Peyer's patch (tissue), 4 donors: Measurements from ENCODE around the gene FNDC3B. TPM values are rescaled to one million over a fixed set of nuclear protein-coding genes. Genes with fewer than 3 reads are reported as not detected.

Experiments used
- DNase-seq, 3 donors: peaks; one replicate each; pipeline ENCODE4 v3.0.0-alpha.2; 2017 to 2019
- H3K27ac ChIP-seq, 4 donors: fragments of 200-600 bp; sonication (generic); one replicate each; pipeline ENCODE4 v1.5.1; 2016 to 2019
- H3K27me3 ChIP-seq, 2 donors: fragments of 200-600 bp; sonication (generic); one replicate each; pipeline ENCODE4 v1.5.1; 2019
- H3K36me3 ChIP-seq, 3 donors: fragments of 200-600 bp; sonication (generic); one replicate each; pipeline ENCODE4 v1.5.1; 2016 to 2019
- H3K4me1 ChIP-seq, 4 donors: fragments of 200-600 bp; sonication (generic); one replicate each; pipeline ENCODE4 v1.5.1; 2016 to 2019
- H3K4me3 ChIP-seq, 4 donors: fragments of 200-600 bp; sonication (generic); 1 replicate in 3 of 4; 2 replicates in 1 of 4; pipeline ENCODE4 v1.5.1; 2016 to 2019; ENCODE audit warnings: mild to moderate bottlenecking in 1 of 4
- H3K9me3 ChIP-seq, 4 donors: fragments of 200-600 bp; sonication (generic); one replicate each; pipeline ENCODE4 v1.5.1; 2016 to 2019; ENCODE audit warnings: mild to moderate bottlenecking in 1 of 4
- CTCF ChIP-seq, 6 experiments: fragments of 450-650 bp in 4 of 6; fragments of 200-600 bp in 2 of 6; sonication (generic) in 1 of 6; IDR thresholded peaks; one replicate each; pipeline ENCODE4 v1.5.1; 2017 to 2019; ENCODE audit warnings: antibody characterized with exemption in 6 of 6, mild to moderate bottlenecking in 3 of 6, moderate library complexity in 1 of 6
- POLR2A ChIP-seq, 2 donors: fragments of 450-650 bp; IDR thresholded peaks; one replicate each; pipeline ENCODE4 v1.5.1; 2017; ENCODE audit warnings: antibody characterized with exemption in 2 of 2, mild to moderate bottlenecking in 2 of 2, moderate library complexity in 2 of 2
- total RNA-seq, 4 donors: library from RNA; depleted of rRNA; stranded (reverse); fragments of >200 nt; gene quantifications; one replicate each; pipeline ENCODE4 v1.1.0, GENCODE V29; 2016

Gene FNDC3B
- total RNA-seq, 4 donors from 2014 or later: 28.7 to 74.3 (median 54.6) TPM

- Histone ChIP-seq H3K4me3 (no peak overlapping the region), H3K9me3 (no peaks in the 10 kb centered on the region), H3K36me3 (no peaks in the 10 kb centered on the region), H3K4me1 (peaks cover 0 to 27% (median 0%) of the 10 kb centered on the region in 4 donors), H3K27me3 (no peaks in the 10 kb centered on the region), H3K27ac (no peak overlapping the region)
- DNase-seq: no peak
- TF ChIP-seq CTCF (IDR thresholded peaks at IDR 0.05) (no peak), POLR2A (IDR thresholded peaks at IDR 0.05) (no peak)
These were observed 116.7 kb downstream of the FNDC3B start for GRCh38 chr3:172155897-172156585.

- Histone ChIP-seq H3K27ac (no peak overlapping the region), H3K4me1 (peaks cover 0 to 27% (median 0%) of the 10 kb centered on the region in 4 donors)
These were observed 117.2 kb downstream of the FNDC3B start for GRCh38 chr3:172156586-172156955.

GRCh38 chr3:172157564-172158258 is 118.3 kb downstream of the FNDC3B start:
- Histone ChIP-seq H3K36me3 (no peaks in the 10 kb centered on the region), H3K27me3 (no peaks in the 10 kb centered on the region), H3K9me3 (no peaks in the 10 kb centered on the region), H3K27ac (no peak overlapping the region), H3K4me3 (no peak overlapping the region), H3K4me1 (peaks cover 0 to 21% (median 0%) of the 10 kb centered on the region in 4 donors)
- no peak for DNase-seq
- TF ChIP-seq POLR2A (IDR thresholded peaks at IDR 0.05): no peak
- no peak for TF ChIP-seq CTCF (IDR thresholded peaks at IDR 0.05)

More at GRCh38 chr3:172156586-172156955, 117.2 kb downstream of the FNDC3B start:
- H3K9me3 ChIP-seq: no peaks in the 10 kb centered on the region
- no peak for DNase-seq
- H3K36me3 ChIP-seq: no peaks in the 10 kb centered on the region
- TF ChIP-seq POLR2A (IDR thresholded peaks at IDR 0.05) (no peak), CTCF (IDR thresholded peaks at IDR 0.05) (no peak)
- H3K27me3 ChIP-seq: no peaks in the 10 kb centered on the region
- no peak overlapping the region for H3K4me3 ChIP-seq

- TF ChIP-seq CTCF (IDR thresholded peaks at IDR 0.05) (no peak), POLR2A (IDR thresholded peaks at IDR 0.05) (no peak)
- Histone ChIP-seq H3K27ac (no peak overlapping the region), H3K36me3 (no peaks in the 10 kb centered on the region), H3K4me1 (peaks cover 0 to 10% (median 0%) of the 10 kb centered on the region in 4 donors), H3K27me3 (no peaks in the 10 kb centered on the region), H3K9me3 (no peaks in the 10 kb centered on the region), H3K4me3 (no peak overlapping the region)
- no peak for DNase-seq
These were observed 119.4 kb downstream of the FNDC3B start for GRCh38 chr3:172158741-172159140.

- no peaks in the 10 kb centered on the region for H3K36me3 ChIP-seq
- no peaks in the 10 kb centered on the region for H3K9me3 ChIP-seq
- peaks cover 0 to 8% (median 0%) of the 10 kb centered on the region in 4 donors for H3K4me1 ChIP-seq
- no peak overlapping the region for H3K4me3 ChIP-seq
- no peaks in the 10 kb centered on the region for H3K27me3 ChIP-seq
- no peak overlapping the region for H3K27ac ChIP-seq
- TF ChIP-seq CTCF (IDR thresholded peaks at IDR 0.05): no peak
- no peak for TF ChIP-seq POLR2A (IDR thresholded peaks at IDR 0.05)
- no peak for DNase-seq
These were observed 120.0 kb downstream of the FNDC3B start for GRCh38 chr3:172159376-172159775.
